NCI-H526 (cell line): Measurements from ENCODE around the gene DES.
A peak's percentile ranks its signal among the peaks of the same experiment; 100 is the strongest.

Experiments
- DNase-seq, 2 experiments: peaks; one replicate each; lab custom pipeline; 2025; lab: John Stamatoyannopoulos, UW

The DES gene

DNA sequence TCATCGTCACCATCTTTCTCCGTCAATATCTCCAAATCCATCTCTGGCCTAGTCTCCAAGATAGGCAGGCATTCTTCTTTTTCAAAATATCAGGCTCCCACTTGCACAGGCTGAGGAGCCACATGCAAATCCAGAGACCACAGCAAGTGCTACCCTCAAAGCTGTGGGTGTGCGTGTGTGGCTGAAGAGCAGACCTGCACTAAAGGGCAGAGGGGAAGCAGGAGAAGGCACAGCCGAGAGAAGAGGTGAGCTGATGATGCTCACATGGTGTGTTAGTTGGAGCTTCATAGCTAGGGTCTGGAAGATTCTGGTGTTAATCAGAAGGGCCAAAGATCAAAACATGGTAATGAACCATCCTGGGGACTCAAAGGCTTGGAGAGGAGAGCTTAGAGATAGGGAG lies 20.3 kb downstream of the DES start:
- DNase-seq = no peak

- no peak for DNase-seq
Measured at GRCh38 chr2:219439506-219439905, 21.3 kb downstream of the DES start.

- DNase-seq = no peak
Measured at GRCh38 chr2:219440388-219441256, 22.4 kb downstream of the DES start.

GRCh38 chr2:219441451-219442255 lies 23.5 kb downstream of the DES start:
- DNase-seq = peak in 1 of 2 experiments; percentile 67

GRCh38 chr2:219442256-219443015 lies 24.3 kb downstream of the DES start:
- peak in 1 of 2 experiments; percentile 27 for DNase-seq

DNA sequence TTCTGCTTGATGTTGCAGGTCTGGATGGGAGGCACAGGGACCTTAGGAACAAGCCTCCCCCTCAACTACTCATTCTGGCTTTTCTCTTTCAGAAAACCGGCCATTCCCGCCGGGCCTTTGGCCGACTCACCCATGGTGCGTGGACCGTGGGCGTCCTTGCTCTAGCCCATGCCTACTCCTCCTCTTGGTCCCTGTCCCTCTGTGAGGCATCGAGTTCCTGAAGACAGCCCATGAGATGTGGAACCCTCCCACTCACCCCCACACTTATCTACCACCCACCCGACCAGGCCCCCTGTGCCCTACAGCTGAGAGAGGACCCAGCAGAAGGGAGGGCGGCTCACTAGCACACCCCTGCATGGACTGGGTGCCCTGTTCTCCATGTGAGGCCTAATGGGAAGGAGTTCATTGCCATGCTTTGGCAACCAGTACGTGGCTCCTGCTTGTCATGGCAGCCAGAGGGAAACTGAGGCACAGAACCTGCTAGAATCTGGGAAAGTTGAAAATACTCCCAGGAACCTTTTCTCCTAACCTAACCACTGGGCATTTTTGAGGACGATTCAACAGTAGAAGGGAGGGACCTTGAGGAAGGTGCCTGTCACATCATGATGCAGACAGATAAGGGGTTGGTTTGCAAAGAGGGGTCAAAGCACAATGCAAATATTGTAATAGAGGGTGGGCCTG lies 25.0 kb downstream of the DES start:
- DNase-seq = no peak

DNA sequence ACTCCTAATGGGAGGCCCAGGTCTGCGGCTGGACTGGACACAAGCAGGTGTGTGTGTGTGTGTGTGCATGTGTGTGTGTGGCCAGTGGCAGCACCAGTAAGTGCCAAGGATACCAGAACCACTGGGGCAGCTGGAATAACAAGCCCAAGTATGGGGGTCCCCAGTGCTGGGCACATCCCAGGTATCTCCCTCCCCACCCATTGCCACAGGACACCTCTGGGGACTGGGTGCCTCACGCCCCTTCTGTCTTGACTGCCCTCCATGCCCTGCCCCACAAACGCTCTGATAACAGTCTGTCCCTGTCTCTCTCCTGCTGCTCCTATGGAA lies 25.5 kb downstream of the DES start:
- DNase-seq = no peak

GRCh38 chr2:219444566-219445091 lies 26.5 kb downstream of the DES start:
- DNase-seq = no peak

- DNase-seq = no peak
Measured at GRCh38 chr2:219445220-219445640, 27.1 kb downstream of the DES start.

- peak in 1 of 2 experiments; percentile 58 for DNase-seq
Measured at GRCh38 chr2:219446101-219446504, 27.9 kb downstream of the DES start.

- no peak for DNase-seq
Measured at GRCh38 chr2:219446689-219447088, 28.5 kb downstream of the DES start.

- no peak for DNase-seq
Measured at GRCh38 chr2:219447242-219448098, 29.3 kb downstream of the DES start.

GRCh38 chr2:219448099-219448775 lies 30.1 kb downstream of the DES start:
- no peak for DNase-seq

DNA sequence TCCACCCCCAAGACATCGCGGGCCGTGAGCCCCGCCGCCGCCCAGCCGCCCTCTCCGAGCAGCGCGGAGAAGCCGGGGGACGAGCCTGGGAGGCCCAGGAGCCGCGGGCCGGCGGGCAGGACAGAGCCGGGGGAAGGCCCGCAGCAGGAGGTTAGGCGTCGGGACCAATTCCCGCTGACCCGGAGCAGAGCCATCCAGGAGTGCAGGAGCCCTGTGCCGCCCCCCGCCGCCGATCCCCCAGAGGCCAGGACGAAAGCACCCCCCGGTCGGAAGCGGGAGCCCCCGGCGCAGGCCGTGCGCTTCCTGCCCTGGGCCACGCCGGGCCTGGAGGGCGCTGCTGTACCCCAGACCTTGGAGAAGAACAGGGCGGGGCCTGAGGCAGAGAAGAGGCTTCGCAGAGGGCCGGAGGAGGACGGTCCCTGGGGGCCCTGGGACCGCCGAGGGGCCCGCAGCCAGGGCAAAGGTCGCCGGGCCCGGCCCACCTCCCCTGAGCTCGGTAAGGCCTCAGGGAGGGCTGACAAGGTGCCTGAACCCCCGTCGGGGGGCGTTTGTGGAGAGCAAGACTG lies 30.7 kb downstream of the DES start:
- DNase-seq = no peak

DNA sequence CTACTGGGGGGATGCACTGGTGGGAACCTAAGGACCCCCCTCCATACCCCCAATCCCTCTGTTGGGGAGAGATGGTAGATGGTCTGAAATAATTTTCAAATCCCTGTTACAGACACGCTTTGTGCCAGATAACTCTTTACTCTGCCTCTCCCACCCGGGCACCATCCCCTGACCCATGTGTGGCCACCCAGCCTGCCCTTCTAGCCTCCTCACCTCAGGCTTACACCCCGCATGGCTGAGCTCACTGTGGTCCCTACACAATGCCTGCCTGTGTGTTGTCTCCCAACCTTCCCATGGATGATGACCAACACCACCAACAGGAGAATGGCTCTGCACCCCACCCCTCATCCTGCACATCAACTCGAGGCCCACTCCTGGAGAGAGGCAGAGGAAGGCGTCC lies 31.4 kb downstream of the DES start:
- DNase-seq = no peak

GRCh38 chr2:219451661-219452360 lies 33.6 kb downstream of the DES start:
- no peak for DNase-seq

GRCh38 chr2:219452361-219453317 lies 34.5 kb downstream of the DES start:
- no peak for DNase-seq
